Inflammatory macrophage treated with lipopolysaccharide for 4 hours (primary cell): ENCODE results near the gene GOLGA2.
"Not testable (repeated sequence)": the region's sequence is repeated elsewhere in the genome, so short reads cannot be mapped to it uniquely, and the experiment has no call there.

ENCODE experiments used
- DNase-seq: peaks from one replicate; pipeline ENCODE4 v3.0.0-alpha.2; 2020

GOLGA2 gene

DNA sequence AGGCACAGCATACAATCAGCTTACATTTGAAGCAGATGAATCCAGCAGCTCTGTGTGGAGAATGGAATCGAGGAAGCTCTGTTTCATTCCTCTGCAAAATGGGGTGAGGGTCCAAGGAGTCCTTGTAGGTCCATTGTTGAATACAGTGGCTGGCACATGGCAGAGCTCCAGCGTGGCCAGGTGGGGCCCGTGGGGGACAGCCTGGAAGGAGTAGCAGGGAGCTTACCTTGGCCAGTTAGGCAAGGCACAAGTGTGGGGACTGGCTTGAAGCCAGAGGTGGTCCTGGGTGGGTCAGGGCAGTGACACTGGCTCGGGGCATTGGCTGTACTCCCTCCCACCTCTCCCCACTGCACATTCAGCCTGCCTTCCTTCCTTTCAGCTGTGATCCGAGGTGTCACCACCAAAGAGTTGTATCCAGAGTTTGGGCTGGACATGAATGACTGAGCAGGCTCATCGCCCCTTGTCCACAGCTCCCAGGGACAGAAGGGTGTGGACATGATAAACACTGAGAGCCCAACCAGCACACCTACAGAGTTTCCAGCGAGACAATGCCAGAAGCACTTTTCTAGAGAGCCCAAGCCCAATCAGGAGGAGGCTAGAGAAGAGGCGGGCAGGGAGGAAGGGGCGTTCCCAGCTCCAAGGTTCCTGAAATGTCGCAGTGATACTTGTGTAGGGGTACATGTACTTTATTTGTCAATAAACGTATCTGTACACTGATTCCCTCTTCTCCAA lies 12.6 kb upstream of the GOLGA2 start:
- DNase-seq, result no peak

DNA sequence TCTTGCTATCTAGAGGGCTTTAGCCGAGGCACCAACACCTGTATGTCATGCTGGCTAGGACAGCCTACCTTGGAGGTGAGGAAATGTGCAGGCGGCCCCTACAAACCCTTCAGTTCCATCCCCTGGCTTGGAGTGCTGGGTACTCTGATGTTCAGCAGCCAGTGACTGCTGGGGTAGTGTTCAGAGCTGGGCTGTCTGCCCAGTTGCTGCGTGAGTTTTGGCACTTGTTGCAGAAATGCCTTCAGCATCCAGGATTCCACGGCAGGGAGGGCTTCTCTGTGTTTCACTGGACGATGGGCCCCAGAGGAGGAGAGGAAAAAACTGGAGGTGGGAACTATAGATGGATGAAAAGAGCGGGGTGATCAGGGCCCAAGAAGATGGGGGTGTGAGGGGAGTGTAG lies 10.6 kb upstream of the GOLGA2 start:
- no peak for DNase-seq

DNA sequence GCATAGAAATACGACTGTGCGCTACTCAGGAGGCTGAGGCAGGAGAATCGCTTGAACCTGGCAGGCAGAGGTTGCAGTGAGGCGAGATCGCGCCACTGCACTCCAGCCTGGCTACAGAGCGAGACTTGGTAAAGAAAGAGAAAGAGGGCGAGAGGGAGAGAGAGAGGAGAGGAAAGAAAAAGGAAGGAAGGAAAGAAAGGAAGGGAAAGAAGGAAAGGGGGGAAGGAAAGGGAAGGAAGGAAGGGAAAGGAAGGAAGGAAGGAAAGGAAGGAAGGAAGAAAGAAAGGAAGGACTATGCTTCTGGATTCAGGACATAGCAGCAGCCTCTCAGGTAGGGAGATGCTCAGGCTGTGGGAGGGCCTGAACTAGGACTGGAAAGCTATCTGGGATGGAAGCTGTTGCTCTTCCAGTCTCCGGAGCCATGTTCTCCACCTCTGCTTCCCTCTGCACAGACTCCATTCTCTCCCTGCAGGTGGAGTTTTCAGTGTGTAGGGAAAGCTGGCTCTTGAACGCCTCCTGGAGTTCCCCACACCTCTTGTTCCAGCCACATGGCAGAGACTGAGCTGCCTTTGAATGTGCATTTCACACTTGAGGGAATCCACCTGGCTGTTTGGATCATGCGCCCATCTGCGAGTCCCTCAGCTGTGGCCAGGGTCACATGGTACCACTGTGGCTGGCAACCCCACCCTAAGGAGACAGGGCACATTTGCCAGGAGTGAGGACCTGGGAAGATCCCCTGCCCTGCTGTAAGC lies 9.4 kb upstream of the GOLGA2 start:
- DNase-seq, result no peak

- DNase-seq, result no peak
Measured at GRCh38 chr9:128282500-128282899, 6.7 kb upstream of the GOLGA2 start.

DNA sequence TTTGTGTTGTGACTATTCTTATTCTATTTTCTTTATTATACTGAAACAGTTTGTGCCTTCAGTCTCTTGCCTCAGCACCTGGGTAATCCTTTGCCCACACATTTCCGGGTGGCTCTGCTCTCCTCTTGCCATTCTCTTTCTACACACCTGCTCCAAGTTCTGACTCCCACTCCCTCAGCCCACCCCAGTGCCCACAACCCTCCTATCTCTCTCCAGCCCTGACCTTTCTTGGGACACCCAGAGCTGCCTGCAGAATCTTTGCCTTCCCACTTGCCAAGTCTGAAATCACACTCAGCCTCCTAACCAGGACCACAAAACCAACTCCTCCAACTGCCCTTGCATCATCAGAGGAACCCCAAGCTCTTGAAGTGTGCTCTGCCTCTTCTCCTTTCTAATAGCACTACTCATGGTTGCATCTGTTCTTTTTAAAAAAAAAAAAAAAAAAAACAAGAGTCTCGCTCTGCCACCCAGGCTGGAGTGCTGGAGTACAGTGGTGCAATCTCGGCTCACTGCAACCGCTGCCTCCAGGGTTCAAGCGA lies 4.3 kb upstream of the GOLGA2 start:
- peak; percentile 57 for DNase-seq

DNA sequence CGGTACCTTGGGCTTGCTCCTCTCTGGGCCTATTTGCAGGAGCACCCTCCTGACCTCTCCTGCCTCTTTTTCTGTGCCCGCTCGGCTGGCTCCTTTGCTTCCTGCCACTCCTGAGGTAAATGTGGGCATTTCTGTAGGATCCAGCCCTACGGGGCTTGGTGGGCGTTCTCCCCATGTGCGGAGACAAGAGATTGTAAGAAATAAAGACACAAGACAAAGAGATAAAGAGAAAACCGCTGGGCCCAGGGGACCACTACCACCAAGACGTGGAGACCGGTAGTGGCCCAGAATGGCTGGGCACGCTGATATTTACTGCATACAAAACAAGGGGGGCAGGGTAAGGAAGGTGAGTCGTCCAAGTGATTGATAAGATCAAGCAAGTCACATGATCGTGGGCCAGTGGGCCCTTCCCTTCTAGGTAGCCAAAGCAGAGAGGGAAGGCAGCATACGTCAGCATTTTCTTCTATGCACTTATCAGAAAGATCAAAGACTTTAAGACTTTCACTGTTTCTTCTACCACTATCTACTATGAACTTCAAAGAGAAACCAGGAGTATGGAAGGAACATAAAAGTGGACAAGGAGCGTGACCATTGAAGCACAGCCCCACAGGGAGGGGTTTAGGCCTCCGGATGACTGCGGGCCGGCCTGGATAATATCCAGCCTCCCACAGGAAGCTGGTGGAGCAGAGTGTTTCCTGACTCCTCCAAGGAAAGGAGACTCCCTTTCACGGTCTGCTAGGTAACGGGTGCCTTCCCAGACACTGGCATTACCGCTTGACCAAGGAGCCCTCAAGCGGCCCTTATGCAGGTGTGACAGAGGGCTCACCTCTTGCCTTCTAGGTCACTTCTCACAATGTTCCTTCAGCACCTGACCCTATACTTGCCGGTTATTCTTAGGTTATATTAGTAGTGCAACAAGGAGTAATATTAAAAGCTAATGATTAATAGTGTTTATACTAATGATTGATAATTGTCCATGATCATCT lies 3.6 kb upstream of the GOLGA2 start:
- DNase-seq, result not testable (repeated sequence)

GRCh38 chr9:128276574-128277270 lies 915 bp upstream of the GOLGA2 start:
- no peak for DNase-seq

- DNase-seq, result peak; percentile 100
Measured at GRCh38 chr9:128276008-128276573, 284 bp upstream of the GOLGA2 start, which contains the start of gene SWI5. Gene SWI5 (plus strand): TSS chr9:128276276.

- no peak for DNase-seq
Measured at GRCh38 chr9:128274245-128274644, 1.6 kb downstream of the GOLGA2 start.

DNA sequence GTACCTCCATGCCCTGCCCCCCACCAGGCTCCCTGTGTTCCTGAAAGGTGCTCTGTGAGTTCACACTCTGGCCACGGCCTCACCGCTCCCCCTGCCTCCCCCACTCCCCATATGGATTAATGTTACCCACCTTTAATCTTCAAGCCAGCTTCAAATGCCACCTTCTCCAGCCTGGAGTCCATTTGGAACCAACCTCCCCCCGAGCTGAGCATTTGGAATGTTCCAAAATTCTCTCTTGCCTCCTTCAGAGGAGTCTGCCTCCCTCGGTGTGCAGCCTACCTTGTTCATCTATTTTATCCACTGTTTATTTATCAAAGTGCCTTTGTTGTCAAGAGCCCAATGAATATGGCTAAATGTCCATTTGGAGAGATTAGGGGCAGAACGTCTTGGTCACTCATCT lies 4.3 kb downstream of the GOLGA2 start:
- no peak for DNase-seq

DNA sequence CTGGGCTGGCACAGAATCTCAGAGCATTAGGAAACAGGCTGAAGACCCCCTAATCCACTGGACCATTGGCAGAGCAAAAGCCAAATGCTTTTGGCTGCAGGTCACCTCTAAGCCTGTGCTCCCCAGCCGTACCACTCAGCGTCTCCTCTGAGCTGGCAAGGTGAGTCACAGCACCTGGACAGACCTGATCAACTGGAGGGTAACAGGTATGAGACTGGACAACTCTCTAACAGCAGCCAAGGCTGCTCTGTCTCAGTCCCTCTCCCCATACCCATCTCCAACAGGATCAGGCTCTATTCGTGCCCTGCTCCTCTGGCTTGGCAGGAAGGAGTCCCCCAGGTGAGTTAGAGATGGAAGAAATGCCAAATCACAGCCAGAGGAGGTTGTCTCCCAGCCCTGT lies 4.7 kb downstream of the GOLGA2 start:
- DNase-seq, result no peak

- DNase-seq, result no peak
Measured at GRCh38 chr9:128266868-128267590, 8.8 kb downstream of the GOLGA2 start.

DNA sequence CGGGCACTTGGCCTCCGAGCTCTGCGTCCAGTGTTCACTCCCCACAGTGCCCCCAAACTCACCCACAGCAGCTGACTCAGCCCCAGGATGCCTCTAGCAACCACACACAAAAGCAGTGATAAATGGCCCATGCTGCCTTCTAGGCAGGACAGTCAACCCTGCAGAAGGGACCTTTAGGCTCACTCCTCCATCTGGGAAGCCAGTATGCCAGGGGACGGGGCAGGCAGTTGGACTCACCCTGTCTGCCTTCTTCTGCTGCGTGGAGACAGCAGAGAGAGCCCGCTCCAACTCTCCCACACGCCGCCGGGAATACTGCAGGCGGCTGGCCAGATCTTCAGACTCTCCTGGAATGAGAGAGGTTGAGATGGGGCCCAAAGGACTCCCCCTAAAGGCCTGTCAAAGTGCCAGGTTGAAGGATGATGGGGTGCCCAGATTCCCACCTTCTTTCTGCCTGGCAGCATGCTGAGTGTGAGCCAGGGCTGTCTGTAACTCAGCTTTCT lies 10.4 kb downstream of the GOLGA2 start:
- no peak for DNase-seq

GRCh38 chr9:128262687-128263086 lies 13.1 kb downstream of the GOLGA2 start:
- DNase-seq, result no peak

GRCh38 chr9:128260340-128260739 lies 15.5 kb downstream of the GOLGA2 start:
- no peak for DNase-seq

DNA sequence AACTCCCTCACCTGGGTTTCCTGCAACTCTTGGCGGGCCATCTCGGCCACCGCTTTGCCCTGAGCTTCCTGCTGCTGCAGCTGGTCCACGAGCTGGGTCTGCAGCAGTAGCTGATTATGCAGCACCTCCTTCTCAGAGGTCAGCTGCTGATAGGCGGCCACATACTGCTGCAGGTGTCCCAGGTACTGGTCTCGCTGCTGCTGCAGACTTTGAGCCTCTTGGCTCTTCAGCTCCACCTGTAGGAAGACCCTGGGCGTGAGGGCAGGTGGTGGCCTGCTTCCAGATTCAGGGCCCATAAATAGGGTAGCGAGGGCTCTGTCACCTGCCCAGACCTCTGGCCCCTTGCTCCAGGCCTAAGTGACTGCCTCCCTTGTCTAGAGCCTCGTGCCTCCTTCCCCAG lies 16.7 kb downstream of the GOLGA2 start:
- no peak for DNase-seq

DNA sequence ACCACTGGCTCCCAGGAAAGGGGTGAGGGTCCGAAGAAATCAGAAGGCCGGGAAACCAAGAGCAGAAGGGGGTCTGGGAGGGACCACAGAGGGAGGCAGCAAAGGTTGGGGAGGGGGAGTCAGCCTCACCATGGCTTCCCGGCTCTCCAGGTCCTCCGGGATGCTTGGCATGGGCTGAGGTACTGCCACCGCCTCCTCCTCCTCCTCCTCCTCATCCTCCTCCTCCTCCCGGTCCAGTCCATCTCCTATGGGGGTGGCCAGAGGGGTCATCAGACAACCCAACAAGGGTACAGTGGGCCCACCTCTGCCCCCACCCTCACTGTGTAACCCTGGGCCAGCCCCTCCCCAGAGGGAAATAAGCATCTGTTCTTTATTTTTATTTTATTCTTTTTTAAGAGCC lies 17.5 kb downstream of the GOLGA2 start:
- DNase-seq, result no peak

DNA sequence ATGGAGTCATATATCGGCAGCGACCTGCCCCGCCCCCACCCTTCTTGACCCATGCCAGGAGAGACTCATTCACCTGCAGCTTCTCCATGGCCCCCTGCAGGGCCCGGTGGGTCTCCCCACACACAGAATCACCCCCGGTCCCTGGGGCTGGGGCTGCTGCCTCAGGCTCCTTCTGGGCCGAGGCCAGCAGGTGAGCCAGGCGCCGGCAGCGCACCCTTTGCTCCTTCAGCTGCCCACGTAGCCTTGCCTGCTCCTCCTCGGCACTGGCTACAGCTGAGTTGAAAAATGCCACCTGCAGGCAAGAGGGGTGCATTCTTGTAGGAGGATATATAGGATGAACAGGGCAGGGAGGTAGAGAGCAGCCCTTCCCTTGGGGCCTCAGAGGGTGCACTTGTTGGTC lies 17.9 kb downstream of the GOLGA2 start:
- no peak for DNase-seq

DNA sequence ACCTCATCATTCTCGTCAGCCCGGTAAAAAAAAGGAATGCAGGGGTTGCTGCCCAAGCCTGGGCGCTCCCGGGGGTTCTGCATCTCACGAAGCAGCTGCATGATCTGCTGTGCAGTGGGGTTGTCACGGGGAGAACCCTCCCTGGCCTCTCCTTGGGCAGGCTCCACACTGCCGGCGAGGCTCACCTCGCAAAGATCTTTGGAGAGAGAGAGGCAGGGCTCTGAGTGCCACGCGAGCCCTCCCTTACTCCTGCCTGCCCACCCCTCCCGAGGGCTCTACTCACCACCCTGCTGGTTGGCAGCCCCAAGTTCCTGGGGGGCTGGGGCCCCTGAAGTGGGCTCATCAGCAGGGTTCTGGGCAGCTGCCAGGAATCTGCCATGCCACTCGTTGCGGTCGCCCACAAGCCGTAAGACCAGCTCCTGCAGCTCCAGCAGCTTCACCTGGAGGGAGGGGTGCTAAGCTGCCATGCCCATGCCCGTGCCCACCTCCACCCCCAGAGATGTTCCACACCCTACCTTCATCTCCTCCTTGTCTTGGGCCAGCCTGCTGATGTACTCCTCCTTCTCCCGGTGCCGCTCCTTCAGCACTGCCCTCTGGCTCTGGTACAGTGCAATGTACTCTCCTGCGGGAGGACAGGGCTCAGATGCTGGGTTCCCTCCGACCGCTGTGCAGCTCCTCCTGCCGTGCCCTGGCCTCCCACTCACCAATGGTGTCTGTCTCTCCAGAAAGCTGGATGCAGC lies 18.6 kb downstream of the GOLGA2 start:
- no peak for DNase-seq
